MCF 10A (cell line): ENCODE results near the gene ZKSCAN8. TPM values are rescaled to one million over a fixed set of nuclear protein-coding genes. Genes with fewer than 3 reads are reported as not detected.

Experiments used
- BruUV-seq: library from RNA; stranded (reverse); fragments of 400-500 nt; replicated peaks from 2 replicates; lab custom pipeline; 2021; lab: Mats Ljungman, UMichigan
- CTCF ChIA-PET: fragments of 300-600 bp; sonication (Branson Sonifier 250); formaldehyde crosslinking; extraction: SDS; loops from one replicate; lab custom pipeline; 2021; ENCODE audit warnings: antibody characterized with exemption, inconsistent platforms; lab: Yijun Ruan, JAX
- POLR2A ChIA-PET: fragments of 300-600, 350-650 bp; sonication (Branson Sonifier 250); formaldehyde crosslinking; extraction: SDS; loops from one replicate; lab custom pipeline; 2020; ENCODE audit warnings: antibody characterized with exemption, inconsistent platforms; lab: Yijun Ruan, JAX
- DNase-seq: peaks from one replicate; pipeline ENCODE4 v3.0.0-alpha.2; 2018; ENCODE audit not compliant: unreplicated experiment
- H3K27ac Mint-ChIP-seq: one replicate; pipeline ENCODE4 v1.8.0; 2022; ENCODE audit warnings: mild to moderate bottlenecking, low read depth, mixed read lengths; ENCODE audit not compliant: unreplicated experiment
- H3K27me3 Mint-ChIP-seq: one replicate; pipeline ENCODE4 v1.8.0; 2022; ENCODE audit warnings: mixed read lengths; ENCODE audit not compliant: insufficient read depth, unreplicated experiment
- H3K36me3 Mint-ChIP-seq: one replicate; pipeline ENCODE4 v1.8.0; 2022; ENCODE audit warnings: mild to moderate bottlenecking, moderate library complexity, mixed read lengths; ENCODE audit not compliant: insufficient read depth, unreplicated experiment
- H3K4me1 Mint-ChIP-seq: one replicate; pipeline ENCODE4 v1.8.0; 2022; ENCODE audit warnings: mixed read lengths; ENCODE audit not compliant: insufficient read depth, unreplicated experiment
- H3K4me3 Mint-ChIP-seq: one replicate; pipeline ENCODE4 v1.8.0; 2022; ENCODE audit warnings: mild to moderate bottlenecking, moderate library complexity, mixed read lengths; ENCODE audit not compliant: unreplicated experiment
- H3K9me3 Mint-ChIP-seq: one replicate; pipeline ENCODE4 v1.8.0; 2022; ENCODE audit warnings: mixed read lengths; ENCODE audit not compliant: unreplicated experiment
- CTCF ChIP-seq: fragments of 200-600 bp; IDR thresholded peaks from one replicate; pipeline ENCODE4 v1.8.0; 2022; ENCODE audit warnings: antibody characterized with exemption, mild to moderate bottlenecking; ENCODE audit not compliant: unreplicated experiment
- intact Hi-C: fragments of 100-400 bp; cut with micrococcal nuclease; formaldehyde crosslinking; loops from 2 replicates; pipeline ENCODE4 v1.14.1; 2022
- total RNA-seq: library from RNA; stranded (reverse); gene quantifications from 2 replicates; pipeline ENCODE4 v1.2.3, GENCODE V29; 2022

ZKSCAN8 gene
- total RNA-seq, 1 experiment from 2014 or later, result 27.9 TPM

- no peak for TF ChIP-seq CTCF
- ChIA-PET CTCF (no interaction called here), POLR2A (no interaction called here)
- DNase-seq, result no peak
- Mint-ChIP-seq H3K36me3 (no peaks in the 10 kb centered on the region), H3K27me3 (no peaks in the 10 kb centered on the region), H3K9me3 (no peaks in the 10 kb centered on the region), H3K27ac (no peak overlapping the region), H3K4me1 (no peaks in the 10 kb centered on the region), H3K4me3 (no peak overlapping the region)
- BruUV-seq, result no TSS peak
- intact Hi-C loops, result no loop called here
Measured at GRCh38 chr6:28167926-28168325, 26.2 kb downstream of the ZKSCAN8 start.

- ChIA-PET POLR2A (no interaction called here), CTCF (no interaction called here)
- Mint-ChIP-seq H3K27ac (no peak overlapping the region), H3K4me1 (no peaks in the 10 kb centered on the region), H3K36me3 (no peaks in the 10 kb centered on the region), H3K27me3 (no peaks in the 10 kb centered on the region), H3K4me3 (no peak overlapping the region), H3K9me3 (peaks cover 8% of the 10 kb centered on the region)
- BruUV-seq, result no TSS peak
- no peak for DNase-seq
- TF ChIP-seq CTCF, result no peak
- intact Hi-C loops, result no loop called here
Measured at GRCh38 chr6:28171271-28171670, 29.6 kb downstream of the ZKSCAN8 start.

- Mint-ChIP-seq H3K4me1 (no peaks in the 10 kb centered on the region), H3K27me3 (no peaks in the 10 kb centered on the region), H3K4me3 (no peak overlapping the region), H3K27ac (no peak overlapping the region), H3K9me3 (peaks cover 8% of the 10 kb centered on the region), H3K36me3 (no peaks in the 10 kb centered on the region)
- ChIA-PET POLR2A (no interaction called here), CTCF (no interaction called here)
- TF ChIP-seq CTCF, result no peak
- no peak for DNase-seq
- intact Hi-C loops, result no loop called here
- BruUV-seq, result no TSS peak
Measured at GRCh38 chr6:28172006-28172405, 30.3 kb downstream of the ZKSCAN8 start.

- CTCF ChIA-PET, result no interaction called here
- H3K27ac Mint-ChIP-seq, result no peak overlapping the region
- no peak for DNase-seq
Measured at GRCh38 chr6:28176373-28176772, 34.7 kb downstream of the ZKSCAN8 start.

More at GRCh38 chr6:28176373-28176772, 34.7 kb downstream of the ZKSCAN8 start:
- Mint-ChIP-seq H3K4me1 (no peaks in the 10 kb centered on the region), H3K36me3 (no peaks in the 10 kb centered on the region), H3K4me3 (no peak overlapping the region), H3K9me3 (peaks cover 8% of the 10 kb centered on the region), H3K27me3 (no peaks in the 10 kb centered on the region)
- no TSS peak for BruUV-seq
- POLR2A ChIA-PET, result interaction anchor here (1.8 kb wide), 1 partner anchor 15 kb away, joined by 7 read pairs; no protein-coding TSS in a partner anchor
- no peak for TF ChIP-seq CTCF
- intact Hi-C loops, result no loop called here
